ENCODE measurements around the gene AKAP10.

GRCh38 chr17:19880393-19880792 is 97.2 kb downstream of the AKAP10 start:
- TF ChIP-seq, protein P1, sequence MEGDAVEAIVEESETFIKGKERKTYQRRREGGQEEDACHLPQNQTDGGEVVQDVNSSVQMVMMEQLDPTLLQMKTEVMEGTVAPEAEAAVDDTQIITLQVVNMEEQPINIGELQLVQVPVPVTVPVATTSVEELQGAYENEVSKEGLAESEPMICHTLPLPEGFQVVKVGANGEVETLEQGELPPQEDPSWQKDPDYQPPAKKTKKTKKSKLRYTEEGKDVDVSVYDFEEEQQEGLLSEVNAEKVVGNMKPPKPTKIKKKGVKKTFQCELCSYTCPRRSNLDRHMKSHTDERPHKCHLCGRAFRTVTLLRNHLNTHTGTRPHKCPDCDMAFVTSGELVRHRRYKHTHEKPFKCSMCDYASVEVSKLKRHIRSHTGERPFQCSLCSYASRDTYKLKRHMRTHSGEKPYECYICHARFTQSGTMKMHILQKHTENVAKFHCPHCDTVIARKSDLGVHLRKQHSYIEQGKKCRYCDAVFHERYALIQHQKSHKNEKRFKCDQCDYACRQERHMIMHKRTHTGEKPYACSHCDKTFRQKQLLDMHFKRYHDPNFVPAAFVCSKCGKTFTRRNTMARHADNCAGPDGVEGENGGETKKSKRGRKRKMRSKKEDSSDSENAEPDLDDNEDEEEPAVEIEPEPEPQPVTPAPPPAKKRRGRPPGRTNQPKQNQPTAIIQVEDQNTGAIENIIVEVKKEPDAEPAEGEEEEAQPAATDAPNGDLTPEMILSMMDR (IDR thresholded peaks at IDR 0.05), result no peak
- TF ChIP-seq POLR2A (IDR thresholded peaks at IDR 0.05), result no peak
